CD4-positive, alpha-beta T cell (primary cell): ENCODE data around the gene PSMD11. TPM values are rescaled to one million over a fixed set of nuclear protein-coding genes. Genes with fewer than 3 reads are reported as not detected.

Experiments used
- ATAC-seq: fragments of 200-7000 bp; cut with Tn5 transposase; one replicate; pipeline ENCODE4 v1.10.0; 2022; ENCODE audit warnings: mild to moderate bottlenecking; ENCODE audit not compliant: poor library complexity
- CTCF ChIA-PET: fragments of 350-600 bp; sonication (Branson Sonifier 250); formaldehyde crosslinking; loops from one replicate; lab custom pipeline; 2021; ENCODE audit warnings: antibody characterized with exemption, inconsistent platforms; lab: Charles Lee
- POLR2A ChIA-PET: fragments of 350-600 bp; sonication (Branson Sonifier 250); formaldehyde crosslinking; loops from one replicate; lab custom pipeline; 2021; ENCODE audit warnings: antibody characterized with exemption, inconsistent platforms; lab: Charles Lee
- DNase-seq, 14 experiments: peaks; one replicate each; pipeline ENCODE4 v3.0.0-alpha.2; 2013 to 2020; ENCODE audit warnings: mixed read lengths in 2 of 14
- H3K27ac ChIP-seq, 2 donors: one replicate each; pipeline versions ENCODE4 v1.5.1 to v1.7.0; 2013; ENCODE audit warnings: low read length in 2 of 2, low read depth in 1 of 2, mild to moderate bottlenecking in 1 of 2
- H3K27me3 ChIP-seq, 2 experiments: 1 replicate in 1 of 2; 2 replicates in 1 of 2; pipeline versions ENCODE4 v1.6.1 to v1.7.0; 2013; ENCODE audit warnings: low read length in 2 of 2, control low read depth in 1 of 2, mild to moderate bottlenecking in 1 of 2, moderate library complexity in 1 of 2; ENCODE audit not compliant: insufficient read depth in 2 of 2, control insufficient read depth in 1 of 2
- H3K36me3 ChIP-seq: one replicate; pipeline ENCODE4 v1.6.1; 2013; ENCODE audit warnings: low read length, control low read depth; ENCODE audit not compliant: insufficient read depth
- H3K4me1 ChIP-seq: one replicate; pipeline ENCODE4 v1.6.1; 2013; ENCODE audit warnings: low read length, control low read depth; ENCODE audit not compliant: insufficient read depth
- H3K4me3 ChIP-seq: one replicate; pipeline ENCODE4 v1.5.1; 2013; ENCODE audit warnings: mild to moderate bottlenecking, low read length, moderate library complexity
- H3K9me3 ChIP-seq, 2 experiments: 1 replicate in 1 of 2; 2 replicates in 1 of 2; pipeline versions ENCODE4 v1.6.1 to v1.7.0; 2013; ENCODE audit warnings: low read length in 2 of 2, mild to moderate bottlenecking in 2 of 2, control low read depth in 1 of 2, moderate library complexity in 1 of 2; ENCODE audit not compliant: control insufficient read depth in 1 of 2, insufficient read depth in 1 of 2
- H3K27ac Mint-ChIP-seq: one replicate; pipeline ENCODE4 v1.8.0; 2020; ENCODE audit warnings: mixed read lengths
- H3K27me3 Mint-ChIP-seq: one replicate; pipeline ENCODE4 v1.8.0; 2021; ENCODE audit warnings: mixed read lengths
- H3K36me3 Mint-ChIP-seq: one replicate; pipeline ENCODE4 v1.8.0; 2021; ENCODE audit warnings: low read depth, mixed read lengths
- H3K4me1 Mint-ChIP-seq: one replicate; pipeline ENCODE4 v1.8.0; 2021; ENCODE audit warnings: low read depth, mixed read lengths
- H3K4me3 Mint-ChIP-seq: one replicate; pipeline ENCODE4 v1.8.0; 2020; ENCODE audit warnings: mild to moderate bottlenecking, mixed read lengths
- H3K9me3 Mint-ChIP-seq: one replicate; pipeline ENCODE4 v1.8.0; 2020; ENCODE audit warnings: mixed read lengths
- CTCF ChIP-seq: fragments of 200-600 bp; IDR thresholded peaks from one replicate; pipeline ENCODE4 v1.8.0; 2022; ENCODE audit warnings: antibody characterized with exemption, mild to moderate bottlenecking
- intact Hi-C, 2 experiments: fragments of 100-400 bp; cut with DNase I in 1 of 2; cut with micrococcal nuclease in 1 of 2; formaldehyde crosslinking; loops; one replicate each; pipeline versions ENCODE4 v1.15.1 to v1.9.0; 2023 to 2025; cut with DNase I, micrococcal nuclease
- total RNA-seq, 174 experiments: library from RNA in 2 of 174; stranded (reverse) in 2 of 174; gene quantifications; one replicate each; pipeline ENCODE4 v1.2.3 and lab custom pipeline; 2021 to 2026

PSMD11 gene
- total RNA-seq, 2 experiments from 2014 or later, result 67.6 to 68.7 TPM

GRCh38 chr17:32498391-32498790 is 54.1 kb downstream of the PSMD11 start:
- H3K27me3 ChIP-seq, result no peaks in the 10 kb centered on the region
- CTCF ChIA-PET, result no interaction called here
- intact Hi-C loops, result no loop called here
- POLR2A ChIA-PET, result interaction anchor here (1.0 to 2.6 kb wide), 2 partner anchors 11 to 21 kb away, joined by 3 to 16 read pairs; partner anchors contain the start of gene CDK5R1
- no peak overlapping the region for H3K4me3 ChIP-seq
- no peaks in the 10 kb centered on the region for H3K9me3 ChIP-seq
- H3K4me1 ChIP-seq, result peaks cover 64% of the 10 kb centered on the region
- Mint-ChIP-seq H3K4me1 (peaks cover 41% of the 10 kb centered on the region), H3K4me3 (no peak overlapping the region), H3K9me3 (no peaks in the 10 kb centered on the region), H3K27ac (peak overlapping the region; percentile 53), H3K36me3 (no peaks in the 10 kb centered on the region), H3K27me3 (no peaks in the 10 kb centered on the region)
- ATAC-seq, result no peak
- TF ChIP-seq CTCF, result no peak
- no peaks in the 10 kb centered on the region for H3K36me3 ChIP-seq
- DNase-seq, result no peak
- no peak overlapping the region for H3K27ac ChIP-seq

- no peaks in the 10 kb centered on the region for H3K36me3 Mint-ChIP-seq
- H3K4me1 ChIP-seq, result peaks cover 63% of the 10 kb centered on the region
Measured at GRCh38 chr17:32502013-32502412, 57.7 kb downstream of the PSMD11 start.

GRCh38 chr17:32502710-32503109 is 58.4 kb downstream of the PSMD11 start:
- Mint-ChIP-seq H3K9me3 (no peaks in the 10 kb centered on the region), H3K4me3 (peak overlapping the region; percentile 64), H3K4me1 (peaks cover 76% of the 10 kb centered on the region), H3K27me3 (no peaks in the 10 kb centered on the region), H3K27ac (peak overlapping the region; percentile 98), H3K36me3 (no peaks in the 10 kb centered on the region)
- peak overlapping the region; percentile 62 to 87 for H3K27ac ChIP-seq
- H3K4me1 ChIP-seq, result peaks cover 61% of the 10 kb centered on the region
- ATAC-seq (no peak), DNase-seq (no peak)
- H3K36me3 ChIP-seq, result no peaks in the 10 kb centered on the region
- ChIA-PET POLR2A (interaction anchor here (0.8 to 4.0 kb wide), 4 partner anchors 11 to 15 kb away, joined by 3 to 63 read pairs (median 38); partner anchors contain the start of gene CDK5R1), CTCF (no interaction called here)
- no peaks in the 10 kb centered on the region for H3K9me3 ChIP-seq
- intact Hi-C loops, result loop anchor here in 1 of 2 experiments (2.0 to 5.0 kb wide), 3 partner anchors 14 to 105 kb away; no protein-coding TSS in a partner anchor
- H3K4me3 ChIP-seq, result no peak overlapping the region
- TF ChIP-seq CTCF, result no peak
- H3K27me3 ChIP-seq, result no peaks in the 10 kb centered on the region

More at GRCh38 chr17:32502013-32502412, 57.7 kb downstream of the PSMD11 start:
- no peak for TF ChIP-seq CTCF
- Mint-ChIP-seq H3K27me3 (no peaks in the 10 kb centered on the region), H3K4me1 (peaks cover 70% of the 10 kb centered on the region), H3K4me3 (peak overlapping the region; percentile 30), H3K9me3 (no peaks in the 10 kb centered on the region), H3K27ac (peak overlapping the region; percentile 98)
- no peak overlapping the region for H3K4me3 ChIP-seq
- no peak for ATAC-seq
- no peaks in the 10 kb centered on the region for H3K9me3 ChIP-seq
- H3K36me3 ChIP-seq, result no peaks in the 10 kb centered on the region
- peak overlapping the region; percentile 62 to 87 for H3K27ac ChIP-seq
- CTCF ChIA-PET, result interaction anchor here (1.2 kb wide), 1 partner anchor 107 kb away, joined by 3 read pairs; no protein-coding TSS in a partner anchor
- no peaks in the 10 kb centered on the region for H3K27me3 ChIP-seq
- intact Hi-C loops, result loop anchor here in 1 of 2 experiments (2.0 to 5.0 kb wide), 3 partner anchors 13 to 105 kb away; no protein-coding TSS in a partner anchor
- POLR2A ChIA-PET, result interaction anchor here (1.0 to 1.5 kb wide), 2 partner anchors 11 to 13 kb away, joined by 3 to 9 read pairs; no protein-coding TSS in a partner anchor
- DNase-seq, result no peak
